Nephron (organoid): Measurements from ENCODE around the gene FAM219A.

Experiments
- H3K27ac Mint-ChIP-seq, 3 experiments: 2 replicates each; pipeline ENCODE4 v1.8.0; 2020; ENCODE audit warnings: mixed read lengths in 3 of 3, mild to moderate bottlenecking in 2 of 3, moderate library complexity in 1 of 3
- H3K27me3 Mint-ChIP-seq: 2 replicates; pipeline ENCODE4 v1.8.0; 2021; ENCODE audit warnings: low read depth, mild to moderate bottlenecking, moderate library complexity, mixed read lengths
- H3K36me3 Mint-ChIP-seq: 2 replicates; pipeline ENCODE4 v1.8.0; 2020; ENCODE audit warnings: low read depth, mixed read lengths
- H3K4me1 Mint-ChIP-seq: 2 replicates; pipeline ENCODE4 v1.8.0; 2020; ENCODE audit warnings: mixed read lengths
- H3K4me3 Mint-ChIP-seq, 3 experiments: 2 replicates each; pipeline ENCODE4 v1.8.0; 2020; ENCODE audit warnings: mild to moderate bottlenecking in 3 of 3, mixed read lengths in 3 of 3, moderate library complexity in 2 of 3
- H3K9me3 Mint-ChIP-seq: 2 replicates; pipeline ENCODE4 v1.8.0; 2020; ENCODE audit warnings: mixed read lengths
- TF ChIP-seq, protein P1 (sequence below), 3 experiments: fragments of 200-600 bp; sonication (generic); IDR thresholded peaks; one replicate each; pipeline ENCODE4 v1.5.0; 2021; ENCODE audit warnings: antibody characterized with exemption in 3 of 3; ENCODE audit not compliant: unreplicated experiment in 3 of 3

The FAM219A gene

DNA sequence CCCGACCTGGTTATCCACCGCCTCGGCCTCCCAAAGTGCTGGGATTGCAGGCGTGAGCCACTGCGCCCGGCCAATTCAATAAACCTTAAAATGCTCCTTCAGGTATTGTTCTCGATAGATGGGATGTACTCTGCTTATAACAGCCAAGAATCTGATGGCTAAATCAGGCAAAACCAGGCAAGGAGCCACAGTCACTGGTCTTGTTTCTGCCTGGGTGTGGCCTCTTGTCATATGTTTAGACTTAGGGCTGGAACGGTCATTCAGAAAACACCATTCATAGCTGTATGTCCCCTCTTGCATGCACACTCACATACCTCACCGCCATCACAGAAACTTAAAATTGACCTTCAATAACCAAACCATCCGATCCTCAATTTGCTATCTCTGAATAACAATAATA lies 7.7 kb downstream of the FAM219A start:
- Mint-ChIP-seq H3K9me3 (no peaks in the 10 kb centered on the region), H3K27ac (no peak overlapping the region), H3K36me3 (no peaks in the 10 kb centered on the region), H3K4me3 (no peak overlapping the region), H3K27me3 (peaks cover 3% of the 10 kb centered on the region), H3K4me1 (no peaks in the 10 kb centered on the region)
- TF ChIP-seq, protein P1, sequence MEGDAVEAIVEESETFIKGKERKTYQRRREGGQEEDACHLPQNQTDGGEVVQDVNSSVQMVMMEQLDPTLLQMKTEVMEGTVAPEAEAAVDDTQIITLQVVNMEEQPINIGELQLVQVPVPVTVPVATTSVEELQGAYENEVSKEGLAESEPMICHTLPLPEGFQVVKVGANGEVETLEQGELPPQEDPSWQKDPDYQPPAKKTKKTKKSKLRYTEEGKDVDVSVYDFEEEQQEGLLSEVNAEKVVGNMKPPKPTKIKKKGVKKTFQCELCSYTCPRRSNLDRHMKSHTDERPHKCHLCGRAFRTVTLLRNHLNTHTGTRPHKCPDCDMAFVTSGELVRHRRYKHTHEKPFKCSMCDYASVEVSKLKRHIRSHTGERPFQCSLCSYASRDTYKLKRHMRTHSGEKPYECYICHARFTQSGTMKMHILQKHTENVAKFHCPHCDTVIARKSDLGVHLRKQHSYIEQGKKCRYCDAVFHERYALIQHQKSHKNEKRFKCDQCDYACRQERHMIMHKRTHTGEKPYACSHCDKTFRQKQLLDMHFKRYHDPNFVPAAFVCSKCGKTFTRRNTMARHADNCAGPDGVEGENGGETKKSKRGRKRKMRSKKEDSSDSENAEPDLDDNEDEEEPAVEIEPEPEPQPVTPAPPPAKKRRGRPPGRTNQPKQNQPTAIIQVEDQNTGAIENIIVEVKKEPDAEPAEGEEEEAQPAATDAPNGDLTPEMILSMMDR (IDR thresholded peaks at IDR 0.05; ENCODE audit: unreplicated experiment in 3 of 3): no peak

DNA sequence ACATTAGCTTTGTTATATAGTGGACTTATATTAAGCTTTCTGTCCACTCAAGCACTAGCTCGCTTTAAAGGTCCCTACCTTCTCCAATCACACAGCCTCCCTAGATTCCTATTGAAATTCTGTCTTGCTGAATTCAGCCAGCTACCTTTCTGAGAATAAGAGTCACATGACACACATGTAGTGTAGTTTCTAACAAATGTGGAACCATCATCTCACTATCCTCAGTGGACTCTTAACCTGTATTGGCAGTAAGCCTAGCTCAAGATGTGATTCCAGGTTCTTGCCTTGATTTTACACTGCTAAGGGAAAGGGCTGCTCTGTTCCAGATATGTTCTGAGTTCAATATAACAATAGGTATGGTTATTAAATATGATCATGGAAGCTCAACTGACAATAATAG lies 11.4 kb downstream of the FAM219A start:
- Mint-ChIP-seq H3K4me3 (no peak overlapping the region), H3K9me3 (no peaks in the 10 kb centered on the region), H3K27ac (no peak overlapping the region), H3K27me3 (peaks cover 4% of the 10 kb centered on the region), H3K36me3 (no peaks in the 10 kb centered on the region), H3K4me1 (no peaks in the 10 kb centered on the region)
- TF ChIP-seq, protein P1 (IDR thresholded peaks at IDR 0.05; ENCODE audit: unreplicated experiment in 3 of 3): no peak

DNA sequence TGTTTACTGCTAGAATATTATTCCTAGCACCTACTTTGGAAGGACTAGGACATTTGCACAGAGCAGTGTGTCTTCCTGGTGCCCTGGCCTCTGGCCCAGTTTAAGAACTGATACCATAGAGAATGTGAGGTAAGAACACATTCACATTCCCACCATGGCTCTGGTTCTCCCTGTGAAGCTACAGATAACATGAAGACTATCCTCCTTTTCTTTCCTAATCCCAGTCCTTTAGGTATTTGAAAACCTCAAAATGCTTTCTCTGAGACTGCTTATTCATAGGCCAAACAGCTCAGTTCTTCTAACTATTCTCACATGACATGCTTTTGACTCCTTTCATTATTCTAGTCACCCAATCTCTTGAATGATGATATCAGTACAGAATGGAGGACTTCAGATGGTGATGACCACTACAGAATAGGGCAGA lies 11.9 kb downstream of the FAM219A start:
- peaks cover under 1% of the 10 kb centered on the region for H3K4me1 Mint-ChIP-seq
- peaks cover 4% of the 10 kb centered on the region for H3K27me3 Mint-ChIP-seq
- no peak overlapping the region for H3K27ac Mint-ChIP-seq
- no peaks in the 10 kb centered on the region for H3K36me3 Mint-ChIP-seq
- TF ChIP-seq, protein P1 (IDR thresholded peaks at IDR 0.05; ENCODE audit: unreplicated experiment in 3 of 3): no peak
- no peak overlapping the region for H3K4me3 Mint-ChIP-seq
- H3K9me3 Mint-ChIP-seq: no peaks in the 10 kb centered on the region

DNA sequence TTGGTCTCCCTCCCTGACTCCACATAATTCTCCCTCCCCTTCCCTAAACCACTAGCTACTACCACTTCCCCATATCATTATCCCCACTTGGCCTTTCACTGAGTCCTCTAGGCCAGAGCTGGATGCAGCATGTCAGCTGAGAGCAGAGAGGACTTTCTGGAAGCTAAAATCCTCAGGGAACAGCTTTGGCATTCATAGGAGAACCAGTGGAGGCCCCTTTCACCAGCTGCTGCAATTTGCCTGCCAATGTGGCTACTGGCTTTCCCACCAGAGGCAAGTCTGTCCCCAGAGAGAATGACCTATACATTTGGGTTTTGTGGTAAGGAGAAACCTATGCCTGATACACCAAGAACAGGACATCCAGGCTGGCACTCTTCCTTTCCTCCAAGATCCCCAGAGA lies 14.4 kb downstream of the FAM219A start:
- H3K4me1 Mint-ChIP-seq: peaks cover 19% of the 10 kb centered on the region

DNA sequence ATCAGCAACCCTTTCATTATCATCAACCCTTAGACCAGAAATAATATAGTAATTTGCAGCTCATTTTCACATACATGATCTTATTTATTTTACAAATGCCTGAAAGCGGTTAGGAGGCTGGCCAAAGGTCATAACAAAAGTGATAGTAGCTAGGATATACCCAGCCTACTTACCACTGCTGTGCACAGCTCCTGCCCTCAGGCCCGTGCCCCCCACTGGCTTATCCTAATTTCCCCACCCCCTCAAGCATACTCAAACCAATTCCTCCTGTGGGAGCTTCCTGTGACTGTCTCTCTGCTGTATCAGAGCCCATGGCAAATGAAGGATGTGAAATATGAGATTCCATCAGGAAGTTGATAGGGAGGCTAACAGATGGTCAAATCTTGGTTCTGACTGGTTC lies 14.8 kb downstream of the FAM219A start:
- Mint-ChIP-seq H3K36me3 (no peaks in the 10 kb centered on the region), H3K27me3 (peaks cover 4% of the 10 kb centered on the region), H3K4me1 (peaks cover 19% of the 10 kb centered on the region), H3K4me3 (no peak overlapping the region), H3K27ac (no peak overlapping the region), H3K9me3 (no peaks in the 10 kb centered on the region)
- TF ChIP-seq, protein P1 (IDR thresholded peaks at IDR 0.05; ENCODE audit: unreplicated experiment in 3 of 3): no peak

More for the DNA sequence above, 14.4 kb downstream of the FAM219A start:
- Mint-ChIP-seq H3K9me3 (no peaks in the 10 kb centered on the region), H3K27me3 (peaks cover 4% of the 10 kb centered on the region), H3K36me3 (no peaks in the 10 kb centered on the region), H3K4me3 (no peak overlapping the region), H3K27ac (no peak overlapping the region)
- TF ChIP-seq, protein P1 (IDR thresholded peaks at IDR 0.05; ENCODE audit: unreplicated experiment in 3 of 3): no peak

DNA sequence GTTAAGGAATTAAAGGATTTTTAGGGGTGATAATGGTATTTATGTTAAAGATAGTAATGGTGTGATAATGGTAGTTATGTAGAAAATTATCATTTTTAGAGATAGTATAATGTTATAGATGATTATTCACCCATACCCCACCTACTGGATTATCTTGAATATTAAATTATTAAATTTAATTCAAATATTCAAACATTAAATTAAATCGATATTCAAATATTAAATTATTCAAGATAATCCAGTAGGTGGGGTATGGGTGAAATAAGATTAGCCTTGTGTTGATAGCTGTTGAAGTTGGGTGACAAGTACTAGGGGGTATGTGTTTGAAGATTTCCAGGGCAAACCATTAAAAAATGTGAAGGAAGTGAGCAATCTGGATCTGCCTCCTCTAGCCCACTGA lies 15.6 kb downstream of the FAM219A start:
- Mint-ChIP-seq H3K4me3 (no peak overlapping the region), H3K9me3 (no peaks in the 10 kb centered on the region), H3K4me1 (peaks cover 19% of the 10 kb centered on the region), H3K27me3 (peaks cover 4% of the 10 kb centered on the region), H3K27ac (no peak overlapping the region), H3K36me3 (no peaks in the 10 kb centered on the region)
- TF ChIP-seq, protein P1 (IDR thresholded peaks at IDR 0.05; ENCODE audit: unreplicated experiment in 3 of 3): no peak
